Epithelial cell of proximal tubule (primary cell): Measurements from ENCODE around the gene MYO18B. TPM values are rescaled to one million over a fixed set of nuclear protein-coding genes. Genes with fewer than 3 reads are reported as not detected.

Experiments used
- DNase-seq: peaks from one replicate; pipeline ENCODE4 v3.0.0-alpha.2; 2011; ENCODE audit warnings: low read depth
- H3K4me3 ChIP-seq: 2 replicates; pipeline ENCODE4 v1.5.1; 2011; ENCODE audit warnings: low read depth, mild to moderate bottlenecking, low read length
- CTCF ChIP-seq: conservative IDR thresholded peaks from 2 replicates; pipeline ENCODE4 v1.5.1; 2012; ENCODE audit warnings: low read depth, mild to moderate bottlenecking, low read length
- total RNA-seq: library from RNA; depleted of rRNA; stranded (reverse); fragments of >200 nt; gene quantifications from 2 replicates; pipeline ENCODE4 v1.2.3, GENCODE V29; 2015

MYO18B gene
- total RNA-seq, 1 donor from 2014 or later: not detected

GRCh38 chr22:25908212-25908611, 166.2 kb downstream of the MYO18B start:
- no peak overlapping the region for H3K4me3 ChIP-seq
- no peak for DNase-seq
- no peak for TF ChIP-seq CTCF

- no peak for TF ChIP-seq CTCF
- no peak for DNase-seq
- no peak overlapping the region for H3K4me3 ChIP-seq
Observed at GRCh38 chr22:25908755-25909154, 166.8 kb downstream of the MYO18B start.

GRCh38 chr22:25909614-25910387, 167.8 kb downstream of the MYO18B start:
- DNase-seq: no peak
- no peak overlapping the region for H3K4me3 ChIP-seq
- no peak for TF ChIP-seq CTCF

DNA sequence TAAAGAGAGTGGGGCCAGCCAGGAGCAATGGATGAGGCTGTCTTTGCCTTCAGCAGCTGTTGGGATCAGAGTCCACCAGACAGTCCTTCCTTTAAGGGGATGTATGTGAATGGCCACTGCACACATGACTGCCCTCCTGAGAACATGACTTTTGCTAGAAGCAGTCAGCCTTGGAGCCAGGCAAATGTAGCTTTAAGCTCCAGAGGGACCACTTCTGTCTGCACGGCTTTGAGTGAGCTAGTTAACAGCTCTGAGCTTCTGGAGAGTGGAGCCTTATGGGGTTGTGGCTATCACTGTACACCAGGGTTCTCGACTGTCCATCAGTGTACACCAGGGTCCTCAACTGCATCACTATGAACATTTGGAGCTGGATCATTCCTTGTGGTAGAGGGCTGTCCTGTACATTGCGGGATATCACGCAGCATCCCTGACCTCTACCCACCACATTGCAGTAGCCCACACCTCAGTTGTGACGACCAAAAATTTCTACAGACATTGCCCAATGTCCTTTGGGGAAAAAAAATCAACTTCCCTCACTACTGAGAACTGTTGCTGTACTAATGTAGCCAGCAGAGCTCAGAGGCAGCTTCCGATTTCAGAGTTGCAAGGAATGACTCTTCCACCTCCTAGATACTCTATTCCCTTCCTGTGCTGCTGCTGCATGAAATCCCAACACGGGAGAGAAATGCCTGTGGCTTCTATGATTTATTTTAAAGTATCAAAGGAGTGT, 169.4 kb downstream of the MYO18B start:
- DNase-seq: no peak
- no peak for TF ChIP-seq CTCF
- no peak overlapping the region for H3K4me3 ChIP-seq

- no peak for DNase-seq
- no peak for TF ChIP-seq CTCF
- H3K4me3 ChIP-seq: no peak overlapping the region
Observed at GRCh38 chr22:25919452-25919851, 177.5 kb downstream of the MYO18B start.

DNA sequence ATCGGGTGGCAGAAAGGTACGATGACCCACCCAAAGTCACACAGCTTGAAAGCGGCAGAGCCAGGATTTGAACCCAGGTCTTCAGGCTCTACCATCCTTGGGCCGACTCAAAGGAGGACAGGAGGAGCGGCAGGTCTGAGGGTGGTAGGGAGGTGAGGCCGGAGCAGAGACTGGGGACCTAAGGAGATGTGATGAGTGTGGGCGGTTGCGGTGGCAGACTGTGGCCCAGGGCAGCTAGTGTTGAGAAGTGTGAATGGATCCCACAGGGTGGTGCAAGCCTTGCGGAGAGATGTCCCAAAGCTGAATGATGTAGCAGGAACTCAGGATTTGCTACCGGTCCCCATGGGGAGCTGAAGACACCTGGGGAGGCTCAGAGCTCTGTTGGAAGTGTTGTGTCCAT, 180.2 kb downstream of the MYO18B start:
- no peak overlapping the region for H3K4me3 ChIP-seq
- DNase-seq: no peak
- no peak for TF ChIP-seq CTCF
